Activated CD4-positive, alpha-beta T cell treated with anti-CD3 and anti-CD28 coated beads, Interleukin-2, amount 50 U/mL, for 16 hours (primary cell): ENCODE results near the gene FHOD1.

Source experiments
- DNase-seq: peaks from one replicate; pipeline ENCODE4 v3.0.0-alpha.2; 2020

Gene FHOD1

GRCh38 chr16:67188323-67188722 lies 59.0 kb downstream of the FHOD1 start:
- no peak for DNase-seq

GRCh38 chr16:67187175-67187890 lies 59.9 kb downstream of the FHOD1 start:
- no peak for DNase-seq

- no peak for DNase-seq
These were observed 60.7 kb downstream of the FHOD1 start for GRCh38 chr16:67186550-67186950.

- no peak for DNase-seq
These were observed 61.6 kb downstream of the FHOD1 start for GRCh38 chr16:67185651-67186134.

GRCh38 chr16:67184995-67185650 lies 62.2 kb downstream of the FHOD1 start:
- DNase-seq = peak; percentile 84

GRCh38 chr16:67184453-67184994 lies 62.8 kb downstream of the FHOD1 start:
- DNase-seq = no peak

GRCh38 chr16:67183627-67184452 lies 63.4 kb downstream of the FHOD1 start, which contains the start of gene MATCAP1:
MATCAP1 (minus strand) TSS chr16:67183963; CDS start chr16:67180610, 3,353 bp downstream.
- DNase-seq = peak; percentile 98

GRCh38 chr16:67183284-67183626 lies 64.0 kb downstream of the FHOD1 start:
- no peak for DNase-seq

GRCh38 chr16:67182288-67182687 lies 65.0 kb downstream of the FHOD1 start:
- DNase-seq = no peak

GRCh38 chr16:67181346-67181745 lies 65.9 kb downstream of the FHOD1 start:
- no peak for DNase-seq

GRCh38 chr16:67180166-67180565 lies 67.1 kb downstream of the FHOD1 start:
- DNase-seq = no peak

GRCh38 chr16:67179421-67180080 lies 67.7 kb downstream of the FHOD1 start:
- no peak for DNase-seq
